MCF 10A (cell line): Measurements from ENCODE around the gene DNM1L. TPM values are rescaled to one million over a fixed set of nuclear protein-coding genes. Genes with fewer than 3 reads are reported as not detected.

Experiments
- Bru-seq: library from RNA; stranded (reverse); fragments of 400-500 nt; gene quantifications from one replicate; lab custom pipeline; 2021; lab: Mats Ljungman, UMichigan
- BruChase-seq, 2 experiments: library from RNA; stranded (reverse); fragments of 400-500 nt; gene quantifications; one replicate each; lab custom pipeline; 2021; lab: Mats Ljungman, UMichigan
- BruUV-seq: library from RNA; stranded (reverse); fragments of 400-500 nt; replicated peaks from 2 replicates; lab custom pipeline; 2021; lab: Mats Ljungman, UMichigan
- CTCF ChIA-PET: fragments of 300-600 bp; sonication (Branson Sonifier 250); formaldehyde crosslinking; extraction: SDS; loops from one replicate; lab custom pipeline; 2021; ENCODE audit warnings: antibody characterized with exemption, inconsistent platforms; lab: Yijun Ruan, JAX
- POLR2A ChIA-PET: fragments of 300-600, 350-650 bp; sonication (Branson Sonifier 250); formaldehyde crosslinking; extraction: SDS; loops from one replicate; lab custom pipeline; 2020; ENCODE audit warnings: antibody characterized with exemption, inconsistent platforms; lab: Yijun Ruan, JAX
- DNase-seq: peaks from one replicate; pipeline ENCODE4 v3.0.0-alpha.2; 2018; ENCODE audit not compliant: unreplicated experiment
- H3K27ac Mint-ChIP-seq: one replicate; pipeline ENCODE4 v1.8.0; 2022; ENCODE audit warnings: mild to moderate bottlenecking, low read depth, mixed read lengths; ENCODE audit not compliant: unreplicated experiment
- H3K27me3 Mint-ChIP-seq: one replicate; pipeline ENCODE4 v1.8.0; 2022; ENCODE audit warnings: mixed read lengths; ENCODE audit not compliant: insufficient read depth, unreplicated experiment
- H3K36me3 Mint-ChIP-seq: one replicate; pipeline ENCODE4 v1.8.0; 2022; ENCODE audit warnings: mild to moderate bottlenecking, moderate library complexity, mixed read lengths; ENCODE audit not compliant: insufficient read depth, unreplicated experiment
- H3K4me1 Mint-ChIP-seq: one replicate; pipeline ENCODE4 v1.8.0; 2022; ENCODE audit warnings: mixed read lengths; ENCODE audit not compliant: insufficient read depth, unreplicated experiment
- H3K4me3 Mint-ChIP-seq: one replicate; pipeline ENCODE4 v1.8.0; 2022; ENCODE audit warnings: mild to moderate bottlenecking, moderate library complexity, mixed read lengths; ENCODE audit not compliant: unreplicated experiment
- H3K9me3 Mint-ChIP-seq: one replicate; pipeline ENCODE4 v1.8.0; 2022; ENCODE audit warnings: mixed read lengths; ENCODE audit not compliant: unreplicated experiment
- CTCF ChIP-seq: fragments of 200-600 bp; IDR thresholded peaks from one replicate; pipeline ENCODE4 v1.8.0; 2022; ENCODE audit warnings: antibody characterized with exemption, mild to moderate bottlenecking; ENCODE audit not compliant: unreplicated experiment
- intact Hi-C: fragments of 100-400 bp; cut with micrococcal nuclease; formaldehyde crosslinking; loops from 2 replicates; pipeline ENCODE4 v1.14.1; 2022
- long read RNA-seq: library from polyadenylated mRNA; stranded (forward); transcript quantifications from one replicate; pipeline ENCODE4 v2.0.0, GENCODE V29; 2022
- total RNA-seq: library from RNA; stranded (reverse); gene quantifications from 2 replicates; pipeline ENCODE4 v1.2.3, GENCODE V29; 2022

DNM1L gene
- 72.5 and 86.9 TPM in 2 replicates for total RNA-seq
- percentile 82 among the genes with signal in this experiment for Bru-seq, nascent RNA
- percentile 87 among the genes with signal in this experiment for BruChase-seq, experiment 1, labeled RNA remaining after a 6-hour chase
- percentile 82 among the genes with signal in this experiment for BruChase-seq, experiment 2, labeled RNA remaining after a 2-hour chase
- long read RNA-seq, full-length matches to known transcripts = 107 of 123 reads
- long read RNA-seq, partial matches to known transcripts = 5 of 123 reads
- long read RNA-seq, other reads (novel, unspliced or antisense) = 11 of 123 reads

- Mint-ChIP-seq H3K36me3 (peaks cover 3% of the 10 kb centered on the region), H3K27ac (peak within 1 kb of the TSS; percentile 91), H3K4me3 (peak within 1 kb of the TSS; percentile 92), H3K9me3 (no peaks in the 10 kb centered on the region), H3K27me3 (no peaks in the 10 kb centered on the region), H3K4me1 (peaks cover 9% of the 10 kb centered on the region)
- CTCF ChIA-PET = interaction anchor here (0.6 kb wide), 1 partner anchor 297 kb away, joined by 3 read pairs; no protein-coding TSS in a partner anchor
- peak; percentile 97 for DNase-seq
- POLR2A ChIA-PET = interaction anchor here (0.6 to 4.2 kb wide), 15 partner anchors 10 to 1356 kb away, joined by 3 to 28 read pairs (median 4); partner anchors contain the start of genes FGD4 and YARS2
- no peak for TF ChIP-seq CTCF
- no TSS peak for BruUV-seq
- intact Hi-C loops = no loop called here
These were observed at the start of gene DNM1L for GRCh38 chr12:32679091-32679919. Gene DNM1L (plus strand): TSS chr12:32679301. CDS start chr12:32679364, 63 bp downstream.

- CTCF ChIA-PET = interaction anchor here (0.6 kb wide), 1 partner anchor 277 kb away, joined by 3 read pairs; no protein-coding TSS in a partner anchor
- no peaks in the 10 kb centered on the region for H3K27me3 Mint-ChIP-seq
- no peak overlapping the region for H3K27ac Mint-ChIP-seq
- H3K4me1 Mint-ChIP-seq = no peaks in the 10 kb centered on the region
- DNase-seq = no peak
- intact Hi-C loops = no loop called here
- BruUV-seq = no TSS peak
- peaks cover 90% of the 10 kb centered on the region for H3K36me3 Mint-ChIP-seq
- POLR2A ChIA-PET = no interaction called here
- TF ChIP-seq CTCF = no peak
- H3K9me3 Mint-ChIP-seq = no peaks in the 10 kb centered on the region
- H3K4me3 Mint-ChIP-seq = no peak overlapping the region
These were observed 37.7 kb upstream of the DNM1L start for GRCh38 chr12:32641287-32641901.

- CTCF ChIA-PET = no interaction called here
- intact Hi-C loops = no loop called here
- peaks cover 74% of the 10 kb centered on the region for H3K36me3 Mint-ChIP-seq
- no TSS peak for BruUV-seq
- TF ChIP-seq CTCF = no peak
- H3K9me3 Mint-ChIP-seq = no peaks in the 10 kb centered on the region
- H3K4me3 Mint-ChIP-seq = no peak overlapping the region
- DNase-seq = no peak
- H3K27ac Mint-ChIP-seq = no peak overlapping the region
- no peaks in the 10 kb centered on the region for H3K4me1 Mint-ChIP-seq
- no peaks in the 10 kb centered on the region for H3K27me3 Mint-ChIP-seq
- POLR2A ChIA-PET = no interaction called here
These were observed 34.7 kb upstream of the DNM1L start for GRCh38 chr12:32644431-32644830.
